GM19397 (cell line): ENCODE results near the gene HOXA3.

Experiments
- ATAC-seq: cut with Tn5 transposase; IDR thresholded peaks from one replicate; pipeline ENCODE4 v1.9.1; 2021; ENCODE audit warnings: mild to moderate bottlenecking, moderate library complexity; ENCODE audit not compliant: unreplicated experiment

Gene HOXA3

GRCh38 chr7:27095050-27095896 lies 57.1 kb downstream of the HOXA3 start:
- ATAC-seq, result no peak

GRCh38 chr7:27094304-27095049 lies 57.9 kb downstream of the HOXA3 start:
- no peak for ATAC-seq

GRCh38 chr7:27093184-27093895 lies 59.0 kb downstream of the HOXA3 start:
- ATAC-seq, result no peak

GRCh38 chr7:27092819-27093110 lies 59.6 kb downstream of the HOXA3 start:
- ATAC-seq, result no peak

- no peak for ATAC-seq
Measured at GRCh38 chr7:27091941-27092818, 60.2 kb downstream of the HOXA3 start.

- no peak for ATAC-seq
Measured at GRCh38 chr7:27091105-27091504, 61.3 kb downstream of the HOXA3 start.

- no peak for ATAC-seq
Measured at GRCh38 chr7:27088002-27088922, 64.1 kb downstream of the HOXA3 start.

GRCh38 chr7:27083646-27084045 lies 68.7 kb downstream of the HOXA3 start:
- no peak for ATAC-seq

- ATAC-seq, result no peak
Measured at GRCh38 chr7:27082171-27082570, 70.2 kb downstream of the HOXA3 start.

- no peak for ATAC-seq
Measured at GRCh38 chr7:27080844-27081436, 71.4 kb downstream of the HOXA3 start.

- ATAC-seq, result no peak
Measured at GRCh38 chr7:27079234-27079975, 73.0 kb downstream of the HOXA3 start.

- no peak for ATAC-seq
Measured at GRCh38 chr7:27078616-27079233, 73.7 kb downstream of the HOXA3 start.

- ATAC-seq, result no peak
Measured at GRCh38 chr7:27073076-27073475, 79.3 kb downstream of the HOXA3 start.

GRCh38 chr7:27071622-27072390 lies 80.6 kb downstream of the HOXA3 start:
- no peak for ATAC-seq

- no peak for ATAC-seq
Measured at GRCh38 chr7:27068259-27068658, 84.1 kb downstream of the HOXA3 start.

GRCh38 chr7:27066148-27066547 lies 86.2 kb downstream of the HOXA3 start:
- ATAC-seq, result no peak

- ATAC-seq, result no peak
Measured at GRCh38 chr7:27065709-27066108, 86.7 kb downstream of the HOXA3 start.
